ENCODE measurements around the gene CD300LD.

CD300LD gene

DNA sequence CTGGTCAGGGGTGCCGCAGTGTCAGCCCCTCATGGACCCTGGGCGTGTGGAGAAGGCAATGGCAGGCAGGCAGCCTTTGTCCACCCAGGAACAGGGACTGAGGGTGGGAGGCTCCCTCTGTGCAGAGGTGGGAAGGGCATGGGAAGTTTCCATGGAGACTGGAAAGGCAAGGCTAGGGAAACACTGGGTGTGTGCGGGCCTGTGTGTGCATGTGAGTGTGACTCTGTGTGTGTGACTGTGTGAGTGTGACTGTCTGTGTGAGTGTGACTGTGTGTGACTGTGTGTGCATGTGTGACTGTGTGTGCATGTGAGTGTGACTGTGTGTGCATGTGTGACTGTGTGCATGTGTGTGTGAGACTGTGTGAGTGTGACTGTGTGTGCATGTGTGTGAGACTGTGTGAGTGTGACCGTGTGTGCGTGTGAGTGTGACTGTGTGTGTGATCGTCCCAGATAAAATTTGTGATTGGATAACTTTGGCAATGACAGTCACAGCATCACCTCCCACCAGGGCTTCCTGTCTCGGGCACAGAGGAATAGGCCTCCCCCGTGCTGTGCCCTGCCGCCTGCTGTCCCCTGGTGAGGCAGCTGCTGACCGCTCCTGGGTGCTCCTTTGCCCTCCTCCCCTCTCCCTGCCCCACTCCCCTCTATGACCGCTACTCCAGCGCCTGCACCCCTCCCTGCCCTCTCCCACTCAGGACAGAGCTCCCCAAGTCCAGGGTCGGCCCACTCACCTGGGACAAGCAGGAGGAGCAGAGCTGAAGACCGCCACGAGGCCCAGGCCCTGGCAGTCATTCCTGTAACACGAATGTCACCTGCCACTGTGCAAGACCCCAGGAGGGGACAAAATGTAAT is 46.9 kb downstream of the CD300LD start:
- no peak overlapping the region for H3K4me3 ChIP-seq (ENCODE audit: low read length)
- no peak for DNase-seq (ENCODE audit: low read depth)
- TF ChIP-seq, protein P1, sequence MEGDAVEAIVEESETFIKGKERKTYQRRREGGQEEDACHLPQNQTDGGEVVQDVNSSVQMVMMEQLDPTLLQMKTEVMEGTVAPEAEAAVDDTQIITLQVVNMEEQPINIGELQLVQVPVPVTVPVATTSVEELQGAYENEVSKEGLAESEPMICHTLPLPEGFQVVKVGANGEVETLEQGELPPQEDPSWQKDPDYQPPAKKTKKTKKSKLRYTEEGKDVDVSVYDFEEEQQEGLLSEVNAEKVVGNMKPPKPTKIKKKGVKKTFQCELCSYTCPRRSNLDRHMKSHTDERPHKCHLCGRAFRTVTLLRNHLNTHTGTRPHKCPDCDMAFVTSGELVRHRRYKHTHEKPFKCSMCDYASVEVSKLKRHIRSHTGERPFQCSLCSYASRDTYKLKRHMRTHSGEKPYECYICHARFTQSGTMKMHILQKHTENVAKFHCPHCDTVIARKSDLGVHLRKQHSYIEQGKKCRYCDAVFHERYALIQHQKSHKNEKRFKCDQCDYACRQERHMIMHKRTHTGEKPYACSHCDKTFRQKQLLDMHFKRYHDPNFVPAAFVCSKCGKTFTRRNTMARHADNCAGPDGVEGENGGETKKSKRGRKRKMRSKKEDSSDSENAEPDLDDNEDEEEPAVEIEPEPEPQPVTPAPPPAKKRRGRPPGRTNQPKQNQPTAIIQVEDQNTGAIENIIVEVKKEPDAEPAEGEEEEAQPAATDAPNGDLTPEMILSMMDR (IDR thresholded peaks at IDR 0.05; ENCODE audit: insufficient read depth, low read depth, low read length, missing control alignments) = no peak

DNA sequence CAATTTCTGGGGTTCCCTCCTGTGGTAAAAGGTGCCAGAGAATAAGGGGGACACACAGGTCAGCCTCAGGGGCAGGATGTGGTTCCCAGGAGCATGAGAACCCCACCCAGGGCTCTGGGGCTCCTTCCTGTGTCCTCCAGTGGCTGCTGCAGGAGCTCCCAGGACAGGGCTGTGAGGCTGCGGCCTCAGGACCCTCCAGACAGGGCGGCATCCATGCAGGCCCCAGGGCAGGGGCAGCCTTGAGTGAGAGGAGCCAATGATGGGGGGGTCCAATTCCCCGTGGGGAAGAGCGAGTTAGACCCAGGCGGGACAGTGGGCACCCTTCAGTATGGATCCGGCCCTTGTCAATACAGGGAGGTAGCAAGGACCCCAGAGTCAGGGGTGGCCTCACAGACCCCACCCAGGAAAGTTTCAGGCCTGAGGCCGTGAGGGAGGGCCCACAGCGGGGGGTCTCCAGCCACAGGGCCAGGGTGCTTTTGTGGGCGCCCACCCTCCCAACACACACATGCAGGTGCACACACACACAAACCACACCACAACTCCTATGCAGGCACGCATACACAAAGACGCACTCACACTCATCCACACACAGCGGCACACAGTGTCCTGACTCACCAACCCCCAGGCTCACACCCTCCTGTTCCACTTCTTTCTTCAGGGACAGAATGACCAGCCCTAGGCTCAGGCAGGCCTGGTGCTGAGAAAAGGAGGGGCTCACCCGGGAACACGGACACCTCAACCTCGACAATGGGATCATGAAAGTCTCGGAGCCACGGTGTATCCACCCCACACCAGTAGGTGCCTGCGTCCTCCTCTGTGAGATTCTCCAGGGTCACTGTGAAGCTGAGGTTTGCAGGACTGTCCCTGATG is 48.0 kb downstream of the CD300LD start:
- DNase-seq (ENCODE audit: low read depth) = no peak
- H3K4me3 ChIP-seq (ENCODE audit: low read length) = no peak overlapping the region

DNA sequence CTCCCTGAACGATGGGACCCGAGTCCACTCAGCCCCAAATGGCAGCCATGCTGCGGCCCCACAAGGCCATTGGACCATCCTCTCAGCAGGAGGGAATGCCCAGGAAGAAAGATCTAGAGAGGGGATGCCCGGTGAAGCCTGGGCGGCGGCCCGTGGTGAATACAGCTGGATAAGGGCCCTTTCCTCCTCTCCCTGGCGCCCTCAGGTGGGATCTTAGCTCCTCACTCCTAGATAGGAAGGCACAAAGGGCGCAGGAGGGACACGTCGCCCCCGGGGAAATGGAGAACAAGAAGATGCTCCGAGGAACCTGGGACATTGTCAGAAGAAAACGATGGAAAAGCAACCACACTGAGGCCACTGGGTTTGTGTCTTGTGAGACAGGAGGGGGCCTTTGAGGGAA is 48.7 kb downstream of the CD300LD start:
- no peak for DNase-seq (ENCODE audit: low read depth)
- TF ChIP-seq, protein P1 (IDR thresholded peaks at IDR 0.05; ENCODE audit: insufficient read depth, low read depth, low read length, missing control alignments) = no peak
- H3K4me3 ChIP-seq (ENCODE audit: low read length) = no peak overlapping the region

More for the DNA sequence above, 48.0 kb downstream of the CD300LD start:
- TF ChIP-seq, protein P1 (IDR thresholded peaks at IDR 0.05; ENCODE audit: insufficient read depth, low read depth, low read length, missing control alignments) = no peak

DNA sequence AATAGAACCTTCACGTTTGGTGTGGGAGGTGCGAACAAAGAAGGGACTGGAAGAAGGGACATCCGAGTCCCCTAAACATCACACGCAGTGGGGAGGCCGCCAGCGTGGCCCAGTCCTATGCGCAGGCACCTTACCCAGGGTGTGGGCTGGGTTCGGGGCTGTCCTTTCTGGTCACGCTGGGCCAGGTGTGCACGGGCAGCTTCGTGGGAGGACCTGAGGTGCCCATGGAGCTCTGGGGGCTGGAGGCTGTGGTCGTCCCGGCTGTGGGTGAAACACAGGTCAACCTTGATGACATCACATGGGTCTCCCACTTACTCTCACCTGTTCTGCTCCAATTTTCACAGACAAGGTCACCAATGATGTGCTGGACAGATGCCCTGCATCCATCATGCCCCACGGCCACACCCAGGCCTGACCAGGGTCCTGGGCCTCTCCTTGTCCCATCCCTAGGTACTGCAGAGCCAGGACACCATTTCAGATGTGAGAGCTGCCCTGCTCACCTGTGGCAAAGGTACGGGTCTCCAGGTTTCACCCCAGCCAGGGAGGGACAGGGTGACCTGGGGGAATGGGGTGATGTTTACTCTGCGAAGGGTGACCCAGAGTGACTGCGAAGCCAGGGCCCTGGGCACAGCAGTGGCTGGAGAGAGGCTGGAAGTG is 49.2 kb downstream of the CD300LD start:
- TF ChIP-seq, protein P1 (IDR thresholded peaks at IDR 0.05; ENCODE audit: insufficient read depth, low read depth, low read length, missing control alignments) = no peak
- no peak overlapping the region for H3K4me3 ChIP-seq (ENCODE audit: low read length)
- DNase-seq (ENCODE audit: low read depth) = no peak

DNA sequence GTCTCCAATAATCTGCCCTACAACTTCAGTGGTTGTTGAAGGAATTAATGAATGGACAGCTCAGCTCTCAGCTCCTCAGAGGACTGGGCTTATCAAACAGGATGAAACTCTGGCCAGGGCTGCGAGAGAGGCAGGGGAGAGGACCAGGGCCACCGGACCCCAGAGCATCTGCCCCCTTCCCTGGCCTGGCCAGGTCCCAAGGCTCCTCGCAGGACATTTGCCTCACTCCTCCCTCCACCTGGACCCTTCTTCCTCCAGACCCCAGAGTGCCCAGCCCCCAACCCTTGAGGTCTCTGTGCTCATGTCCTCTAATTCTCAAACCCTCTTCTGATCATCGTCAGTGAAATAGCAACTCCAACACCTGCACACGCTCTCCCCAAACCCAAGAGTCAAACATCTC is 49.9 kb downstream of the CD300LD start:
- no peak overlapping the region for H3K4me3 ChIP-seq (ENCODE audit: low read length)
- DNase-seq (ENCODE audit: low read depth) = no peak
- TF ChIP-seq, protein P1 (IDR thresholded peaks at IDR 0.05; ENCODE audit: insufficient read depth, low read depth, low read length, missing control alignments) = no peak

DNA sequence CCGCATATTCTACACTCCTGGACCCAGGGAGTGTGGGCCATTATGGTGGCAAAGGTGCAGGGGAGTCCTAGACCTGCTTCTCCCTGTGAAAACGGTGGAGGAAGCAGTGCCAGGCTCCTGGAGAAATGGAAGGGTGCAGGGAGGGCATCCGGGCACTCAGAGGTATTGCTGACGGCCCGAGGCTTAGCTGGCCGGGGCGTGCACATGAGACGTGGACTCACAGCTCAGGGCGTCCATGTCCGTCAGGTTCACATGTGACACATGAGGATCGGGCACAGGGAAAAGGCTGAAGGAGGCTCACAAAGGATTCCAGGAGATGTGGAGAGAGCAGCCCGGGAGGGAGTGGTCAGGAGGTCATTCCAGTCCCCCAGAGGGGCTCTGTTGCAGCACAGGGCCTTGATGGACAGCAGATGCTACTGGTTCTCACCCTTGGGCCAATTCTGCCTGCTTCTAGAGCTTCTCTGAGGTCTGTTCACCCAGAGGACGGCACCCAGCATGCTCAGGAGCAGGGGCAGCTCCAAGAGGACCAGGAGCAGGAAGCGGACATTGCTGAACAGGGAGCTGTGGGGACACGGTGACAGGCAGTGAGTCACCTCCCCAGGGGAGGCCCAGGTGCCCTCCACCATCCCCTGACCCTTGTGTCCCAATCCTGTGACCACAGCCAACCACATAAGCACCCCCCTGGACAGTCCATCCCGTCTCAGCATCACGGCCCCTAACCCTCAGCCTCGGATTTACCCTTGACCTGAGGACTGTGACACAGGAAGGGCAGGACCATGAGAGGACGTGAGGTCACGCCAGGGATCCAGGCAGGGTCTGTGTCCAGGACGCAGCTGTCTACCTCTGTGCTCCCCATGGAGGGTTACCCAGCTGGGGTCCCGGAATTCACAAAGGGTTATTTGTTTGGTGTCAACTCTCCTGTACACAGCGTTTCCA is 50.6 kb downstream of the CD300LD start:
- H3K4me3 ChIP-seq (ENCODE audit: low read length) = no peak overlapping the region
- DNase-seq (ENCODE audit: low read depth) = no peak
- TF ChIP-seq, protein P1 (IDR thresholded peaks at IDR 0.05; ENCODE audit: insufficient read depth, low read depth, low read length, missing control alignments) = no peak

Data from epithelial cell of esophagus (primary cell).